GM12874 (cell line): ENCODE measurements around the gene CSF2.

Source experiments
- CTCF ChIP-seq: IDR thresholded peaks from 2 replicates; pipeline ENCODE4 v1.5.1; 2011; ENCODE audit warnings: low read depth, mild to moderate bottlenecking, control low read depth, low read length, moderate library complexity; ENCODE audit not compliant: insufficient read depth

The CSF2 gene

GRCh38 chr5:132079081-132079480 is 5.5 kb downstream of the CSF2 start:
- no peak for TF ChIP-seq CTCF

- TF ChIP-seq CTCF, result no peak
Measured at GRCh38 chr5:132079619-132080018, 6.0 kb downstream of the CSF2 start.

- no peak for TF ChIP-seq CTCF
Measured at GRCh38 chr5:132080595-132080994, 7.0 kb downstream of the CSF2 start.

GRCh38 chr5:132081458-132081857 is 7.9 kb downstream of the CSF2 start:
- no peak for TF ChIP-seq CTCF

GRCh38 chr5:132082329-132083023 is 8.9 kb downstream of the CSF2 start:
- TF ChIP-seq CTCF, result no peak

GRCh38 chr5:132083071-132083678 is 9.6 kb downstream of the CSF2 start:
- no peak for TF ChIP-seq CTCF

GRCh38 chr5:132085686-132086085 is 12.1 kb downstream of the CSF2 start:
- TF ChIP-seq CTCF, result no peak
